Endothelial cell of umbilical vein (primary cell): Measurements from ENCODE around the gene IL36G. TPM values are rescaled to one million over a fixed set of nuclear protein-coding genes. Genes with fewer than 3 reads are reported as not detected.

Source experiments
- BruUV-seq: library from RNA; stranded (reverse); fragments of 400-500 nt; replicated peaks from 2 replicates; lab custom pipeline; 2021; lab: Mats Ljungman, UMichigan
- CTCF ChIA-PET: fragments of 300-600, 350-600 bp; sonication (Branson Sonifier 250); formaldehyde crosslinking; loops from one replicate; lab custom pipeline; 2021; ENCODE audit warnings: antibody characterized with exemption, inconsistent platforms; lab: Charles Lee
- POLR2A ChIA-PET: fragments of 300-600, 350-600 bp; sonication (Branson Sonifier 250); formaldehyde crosslinking; loops from one replicate; lab custom pipeline; 2021; ENCODE audit warnings: antibody characterized with exemption, inconsistent platforms; lab: Charles Lee
- DNase-seq: peaks from one replicate; pipeline ENCODE4 v3.0.0-alpha.2; 2011; ENCODE audit warnings: low read depth, low spot score
- FAIRE-seq: peaks from 2 replicates; lab custom pipeline; 2011; peaks lifted over from hg19 to GRCh38; lab: Jason Lieb, UNC
- H2AFZ ChIP-seq: 2 replicates; pipeline ENCODE4 v1.6.0; 2012; ENCODE audit warnings: low read depth, low read length, control low read depth, inconsistent platforms
- H3K27ac ChIP-seq: 2 replicates; pipeline ENCODE4 v1.5.1; 2011; ENCODE audit warnings: low read depth, mild to moderate bottlenecking, control low read depth, low read length, moderate library complexity; ENCODE audit not compliant: insufficient read depth
- H3K27me3 ChIP-seq, 2 experiments: 2 replicates each; pipeline versions ENCODE4 v1.6.0 to v1.6.1; 2011; ENCODE audit warnings: low read length in 2 of 2, mixed read lengths in 1 of 2; ENCODE audit not compliant: control insufficient read depth in 2 of 2, insufficient read depth in 2 of 2
- H3K36me3 ChIP-seq, 2 experiments: 2 replicates in 1 of 2; 3 replicates in 1 of 2; pipeline ENCODE4 v1.5.1; 2011; ENCODE audit warnings: low read length in 2 of 2, mild to moderate bottlenecking in 1 of 2, moderate library complexity in 1 of 2; ENCODE audit not compliant: control insufficient read depth in 2 of 2, insufficient read depth in 2 of 2; ENCODE audit errors: extremely low read depth in 1 of 2
- H3K4me1 ChIP-seq: 3 replicates; pipeline ENCODE4 v1.5.1; 2011; ENCODE audit warnings: mild to moderate bottlenecking, low read length; ENCODE audit not compliant: control insufficient read depth, insufficient read depth; ENCODE audit errors: extremely low read depth
- H3K4me2 ChIP-seq: 2 replicates; pipeline ENCODE4 v1.6.1; 2011; ENCODE audit warnings: low read length, control low read depth, mixed read lengths; ENCODE audit not compliant: insufficient read depth
- H3K4me3 ChIP-seq, 3 experiments: fragments of 200-600 bp in 1 of 3; sonication (generic), shearing (Covaris generic) in 1 of 3; replicated peaks in 1 of 3; 2 replicates each; pipeline ENCODE4 v1.5.1; 2011 to 2016; ENCODE audit warnings: control low read depth in 3 of 3, low read length in 3 of 3, mild to moderate bottlenecking in 2 of 3, inconsistent platforms in 1 of 3, low read depth in 1 of 3, moderate library complexity in 1 of 3; ENCODE audit not compliant: insufficient read depth in 1 of 3
- H3K79me2 ChIP-seq: 2 replicates; pipeline ENCODE4 v1.6.0; 2012; ENCODE audit warnings: low read length, inconsistent platforms; ENCODE audit not compliant: control insufficient read depth, insufficient read depth
- H3K9ac ChIP-seq: replicated peaks from 2 replicates; pipeline ENCODE3; 2011; ENCODE audit warnings: low read length, control low read depth; ENCODE audit not compliant: insufficient read depth; ENCODE audit errors: extremely low read depth
- H3K9me1 ChIP-seq: replicated peaks from 3 replicates; pipeline ENCODE4 v1.6.0; 2011; ENCODE audit warnings: mild to moderate bottlenecking, low read length; ENCODE audit not compliant: control insufficient read depth, insufficient read depth; ENCODE audit errors: extremely low read depth
- H3K9me3 ChIP-seq: replicated peaks from 2 replicates; pipeline ENCODE4 v1.5.1; 2012; ENCODE audit warnings: low read length, inconsistent platforms; ENCODE audit not compliant: control insufficient read depth, insufficient read depth
- H4K20me1 ChIP-seq: replicated peaks from 2 replicates; pipeline ENCODE3; 2011; ENCODE audit warnings: mild to moderate bottlenecking, low read length; ENCODE audit not compliant: control insufficient read depth, insufficient read depth; ENCODE audit errors: extremely low read depth
- EZH2 ChIP-seq: IDR thresholded peaks from 2 replicates; pipeline ENCODE4 v1.6.1; 2012; ENCODE audit warnings: borderline replicate concordance, low read depth, mild to moderate bottlenecking, moderate library complexity, low read length, inconsistent platforms; ENCODE audit not compliant: severe bottlenecking
- FOS ChIP-seq: IDR thresholded peaks from 2 replicates; pipeline ENCODE4 v1.6.1; 2011; ENCODE audit warnings: mild to moderate bottlenecking, low read length, moderate library complexity, borderline replicate concordance; ENCODE audit not compliant: insufficient read depth
- GATA2 ChIP-seq: IDR thresholded peaks from 2 replicates; pipeline ENCODE4 v1.7.0; 2011; ENCODE audit warnings: low read depth, mild to moderate bottlenecking, moderate library complexity, mixed read lengths, low read length; ENCODE audit not compliant: insufficient read length, insufficient read depth
- JUN ChIP-seq: IDR thresholded peaks from 2 replicates; pipeline ENCODE4 v1.6.1; 2011; ENCODE audit warnings: borderline replicate concordance, low read depth; ENCODE audit not compliant: insufficient read length, insufficient read depth
- MYC ChIP-seq: IDR thresholded peaks from one replicate; pipeline ENCODE4 v1.6.1; 2011; ENCODE audit warnings: mild to moderate bottlenecking, low read depth, low read length
- POLR2A ChIP-seq: IDR thresholded peaks from 2 replicates; pipeline ENCODE4 v1.6.1; 2012; ENCODE audit warnings: low read depth, mild to moderate bottlenecking, control low read depth, low read length
- dilution Hi-C: fragments of 300-500 bp; cut with MboI; formaldehyde crosslinking; loops from one replicate; pipeline ENCODE4 v1.15.0; 2019; ENCODE audit warnings: low sequenced_read_pairs; ENCODE audit not compliant: extremely low pct_ligation_motif_present
- intact Hi-C: fragments of 100-400 bp; cut with micrococcal nuclease; formaldehyde crosslinking; loops from one replicate; pipeline ENCODE4 v1.10.0; 2022
- polyA plus RNA-seq, 4 experiments: library from polyadenylated mRNA; depleted of rRNA in 3 of 4; stranded (reverse) in 3 of 4; unstranded in 1 of 4; fragments of >200 nt; gene quantifications; 2 replicates each; pipeline versions ENCODE4 v1.2.1 to v1.2.3, GENCODE V29; 2011 to 2012; ENCODE audit warnings: missing spikeins in 1 of 4
- total RNA-seq: library from RNA; stranded (reverse); gene quantifications from 2 replicates; pipeline ENCODE4 v1.2.3, GENCODE V29; 2021
- TF ChIP-seq, protein P1 (sequence below): IDR thresholded peaks from 2 replicates; pipeline ENCODE4 v1.6.1; 2011; ENCODE audit not compliant: insufficient read depth, insufficient read length
- TF ChIP-seq, protein P2 (sequence below), 2 donors: IDR thresholded peaks; 1 replicate in 1 of 2; 2 replicates in 1 of 2; pipeline ENCODE4 v1.5.1; 2011; ENCODE audit warnings: low read length in 2 of 2, mild to moderate bottlenecking in 2 of 2, moderate library complexity in 2 of 2, control low read depth in 1 of 2, inconsistent platforms in 1 of 2, low read depth in 1 of 2; ENCODE audit not compliant: insufficient read depth in 1 of 2; ENCODE audit errors: extremely low read depth in 1 of 2

IL36G gene
- total and polyA plus RNA-seq, 2 donors (not counting 3 experiments of a cell fraction or from before 2014, with no cell fraction given): not detected

GRCh38 chr2:112954364-112954763, 23.4 kb upstream of the IL36G start:
- H2AFZ ChIP-seq: no peak overlapping the region

More at GRCh38 chr2:112954364-112954763, 23.4 kb upstream of the IL36G start:
- ChIA-PET CTCF (interaction anchor here (2.2 to 4.1 kb wide), 2 partner anchors 12 to 201 kb away, joined by 5 to 29 read pairs; no protein-coding TSS in a partner anchor), POLR2A (no interaction called here)
- FAIRE-seq (no peak), DNase-seq (no peak)
- intact Hi-C loops: no loop called here
- Histone ChIP-seq H3K9me3 (no peaks in the 10 kb centered on the region), H3K4me3 (no peak overlapping the region), H3K9ac (no peak overlapping the region), H3K79me2 (no peaks in the 10 kb centered on the region), H3K27me3 (peaks cover 9 to 28% of the 10 kb centered on the region in 2 experiments), H3K9me1 (no peaks in the 10 kb centered on the region), H3K4me2 (no peak overlapping the region), H3K36me3 (no peaks in the 10 kb centered on the region), H4K20me1 (no peaks in the 10 kb centered on the region), H3K4me1 (no peaks in the 10 kb centered on the region), H3K27ac (no peak overlapping the region)
- no TSS peak for BruUV-seq
- TF ChIP-seq EZH2: no peak
- TF ChIP-seq, protein P1, sequence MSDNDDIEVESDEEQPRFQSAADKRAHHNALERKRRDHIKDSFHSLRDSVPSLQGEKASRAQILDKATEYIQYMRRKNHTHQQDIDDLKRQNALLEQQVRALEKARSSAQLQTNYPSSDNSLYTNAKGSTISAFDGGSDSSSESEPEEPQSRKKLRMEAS: no peak
- TF ChIP-seq JUN: no peak
- TF ChIP-seq, protein P2, sequence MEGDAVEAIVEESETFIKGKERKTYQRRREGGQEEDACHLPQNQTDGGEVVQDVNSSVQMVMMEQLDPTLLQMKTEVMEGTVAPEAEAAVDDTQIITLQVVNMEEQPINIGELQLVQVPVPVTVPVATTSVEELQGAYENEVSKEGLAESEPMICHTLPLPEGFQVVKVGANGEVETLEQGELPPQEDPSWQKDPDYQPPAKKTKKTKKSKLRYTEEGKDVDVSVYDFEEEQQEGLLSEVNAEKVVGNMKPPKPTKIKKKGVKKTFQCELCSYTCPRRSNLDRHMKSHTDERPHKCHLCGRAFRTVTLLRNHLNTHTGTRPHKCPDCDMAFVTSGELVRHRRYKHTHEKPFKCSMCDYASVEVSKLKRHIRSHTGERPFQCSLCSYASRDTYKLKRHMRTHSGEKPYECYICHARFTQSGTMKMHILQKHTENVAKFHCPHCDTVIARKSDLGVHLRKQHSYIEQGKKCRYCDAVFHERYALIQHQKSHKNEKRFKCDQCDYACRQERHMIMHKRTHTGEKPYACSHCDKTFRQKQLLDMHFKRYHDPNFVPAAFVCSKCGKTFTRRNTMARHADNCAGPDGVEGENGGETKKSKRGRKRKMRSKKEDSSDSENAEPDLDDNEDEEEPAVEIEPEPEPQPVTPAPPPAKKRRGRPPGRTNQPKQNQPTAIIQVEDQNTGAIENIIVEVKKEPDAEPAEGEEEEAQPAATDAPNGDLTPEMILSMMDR (IDR thresholded peaks at IDR 0.05; ENCODE audit: extremely low read depth in 1 of 2, insufficient read depth in 1 of 2, low read depth in 1 of 2, low read length in 2 of 2): no peak
- no peak for TF ChIP-seq POLR2A
- no peak for TF ChIP-seq MYC
- no peak for TF ChIP-seq GATA2
- TF ChIP-seq FOS: no peak
- dilution Hi-C loops: no loop called here
